HG03354 (cell line): ENCODE measurements around the gene C1QTNF2.
A peak's percentile ranks its signal among the peaks of the same experiment; 100 is the strongest.
"Not testable (repeated sequence)": the region's sequence is repeated elsewhere in the genome, so short reads cannot be mapped to it uniquely, and the experiment has no call there.

Source experiments
- ATAC-seq: cut with Tn5 transposase; IDR thresholded peaks from one replicate; pipeline ENCODE4 v1.9.1; 2021; ENCODE audit warnings: mild to moderate bottlenecking; ENCODE audit not compliant: unreplicated experiment, poor library complexity, severe bottlenecking

The C1QTNF2 gene

DNA sequence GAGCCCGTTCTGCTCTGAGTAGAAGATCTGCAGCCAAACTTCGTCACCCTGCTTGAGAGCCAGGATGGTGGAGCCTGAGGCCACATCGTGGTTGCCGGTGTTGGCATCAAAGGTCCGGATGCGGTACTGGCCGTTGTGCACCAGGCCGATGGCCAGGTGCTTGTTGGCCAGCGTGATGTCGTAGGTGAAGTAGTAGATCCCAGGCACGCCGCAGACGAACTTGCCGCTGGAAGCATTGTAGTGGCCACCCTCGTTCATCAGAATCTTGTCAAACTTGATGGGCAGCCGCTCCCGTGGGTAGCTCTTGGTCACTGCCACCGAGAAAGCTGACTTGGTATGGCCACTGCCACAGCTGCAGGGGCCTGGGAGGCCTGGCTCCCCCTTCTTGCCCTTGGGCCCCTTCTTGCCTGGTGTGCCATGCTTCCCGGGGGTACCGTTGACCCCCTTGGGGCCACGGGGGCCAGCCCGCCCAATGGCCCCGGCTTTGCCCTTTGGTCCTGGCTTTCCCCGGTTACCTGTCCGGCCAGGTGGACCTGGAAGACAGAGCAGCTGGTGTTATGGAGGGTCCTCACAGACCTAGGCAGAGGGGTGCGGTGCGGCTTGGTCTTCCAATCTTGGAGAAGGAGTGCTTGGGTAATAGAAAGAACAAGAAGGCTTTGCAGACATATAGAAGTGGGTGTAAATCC, 21.0 kb downstream of the C1QTNF2 start:
- ATAC-seq, result no peak

DNA sequence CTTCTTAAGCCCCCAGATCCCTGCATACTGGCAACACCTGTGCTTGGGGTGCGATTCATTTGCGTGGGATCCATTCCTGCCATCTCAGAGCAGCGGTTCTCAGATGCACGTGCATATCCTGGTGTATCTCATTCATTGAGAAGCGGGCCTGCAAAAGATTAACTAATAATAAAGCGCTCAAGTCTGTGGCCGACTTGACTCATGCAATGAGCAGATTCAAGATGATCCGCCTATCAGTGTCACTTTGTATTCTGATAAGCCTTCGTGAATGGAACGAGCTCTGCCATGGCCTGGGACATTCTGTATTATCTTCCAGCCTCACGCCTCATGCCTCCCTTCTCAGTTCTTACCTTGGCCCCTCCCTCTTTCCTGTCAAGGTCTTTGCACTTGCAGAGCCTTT, 22.3 kb downstream of the C1QTNF2 start:
- ATAC-seq, result no peak

DNA sequence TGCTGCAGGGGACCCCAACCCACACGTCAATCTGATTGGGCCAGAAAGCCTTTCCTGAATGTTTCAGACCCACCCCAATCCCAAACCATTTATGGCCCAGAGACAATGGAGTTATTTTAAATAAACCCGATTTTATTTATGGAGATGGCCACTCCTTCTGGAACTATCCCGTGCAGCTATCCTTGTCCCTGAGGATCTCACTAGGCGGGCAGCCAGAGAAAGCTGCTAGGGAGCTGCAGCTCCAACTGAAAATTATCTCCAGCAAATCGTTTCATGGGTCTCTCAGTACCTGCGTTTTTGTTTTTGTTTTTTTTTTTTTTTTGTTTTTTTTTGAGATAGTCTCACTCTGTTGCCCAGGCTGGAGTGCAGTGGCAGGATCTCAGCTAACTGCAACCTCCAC, 23.0 kb downstream of the C1QTNF2 start:
- ATAC-seq, result no peak

DNA sequence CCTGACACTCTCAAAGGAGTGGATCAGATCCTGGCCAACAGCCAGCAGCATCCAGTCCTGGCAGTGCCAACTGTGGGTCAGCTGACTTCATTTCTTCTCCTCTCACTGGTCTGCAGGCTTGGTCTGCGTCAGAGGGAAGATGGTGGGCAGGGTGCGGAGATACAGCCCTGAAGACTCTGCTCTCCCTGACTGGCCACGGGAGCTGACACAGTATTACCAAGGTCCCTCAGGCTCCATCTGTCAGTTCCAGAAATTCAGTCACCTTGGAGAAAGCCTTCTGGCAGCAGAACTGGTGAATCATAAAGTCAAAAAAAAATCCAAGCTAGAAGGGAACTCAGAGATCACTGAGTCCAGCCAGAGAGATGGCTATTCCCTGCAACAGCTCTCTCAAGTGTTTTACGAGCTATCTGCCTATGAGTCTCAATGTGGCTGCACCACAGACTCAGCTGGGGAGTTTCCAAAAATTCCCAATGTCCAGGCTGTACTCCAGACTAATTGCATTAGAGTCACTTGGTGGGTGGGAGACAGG, 27.9 kb downstream of the C1QTNF2 start:
- no peak for ATAC-seq

DNA sequence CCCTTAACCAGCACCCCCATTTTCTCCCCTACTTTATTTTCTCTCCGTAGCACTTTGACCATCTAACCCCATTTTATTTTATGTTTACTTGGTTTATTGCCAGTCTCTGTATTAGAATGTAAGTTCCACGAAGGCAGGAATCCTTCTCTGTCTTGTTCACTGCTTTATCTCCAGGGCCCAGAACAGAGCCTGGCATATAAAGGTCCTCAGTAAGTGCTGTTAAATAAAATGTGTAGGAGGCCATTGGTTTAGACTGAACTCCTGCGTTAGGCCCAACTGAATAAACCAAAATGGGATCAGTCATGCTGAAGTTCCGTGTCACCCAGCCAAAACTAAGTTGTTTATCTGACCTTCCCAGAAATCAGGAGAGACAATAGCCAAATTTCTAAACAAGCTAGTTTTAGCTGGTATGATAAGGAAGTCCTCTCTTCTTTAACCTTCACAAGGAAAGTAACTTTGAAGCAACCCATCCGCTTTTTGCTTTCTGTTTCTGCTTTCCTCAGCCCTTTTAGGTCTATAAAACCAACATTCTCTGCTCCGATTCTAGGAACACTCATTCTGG, 29.0 kb downstream of the C1QTNF2 start:
- no peak for ATAC-seq

DNA sequence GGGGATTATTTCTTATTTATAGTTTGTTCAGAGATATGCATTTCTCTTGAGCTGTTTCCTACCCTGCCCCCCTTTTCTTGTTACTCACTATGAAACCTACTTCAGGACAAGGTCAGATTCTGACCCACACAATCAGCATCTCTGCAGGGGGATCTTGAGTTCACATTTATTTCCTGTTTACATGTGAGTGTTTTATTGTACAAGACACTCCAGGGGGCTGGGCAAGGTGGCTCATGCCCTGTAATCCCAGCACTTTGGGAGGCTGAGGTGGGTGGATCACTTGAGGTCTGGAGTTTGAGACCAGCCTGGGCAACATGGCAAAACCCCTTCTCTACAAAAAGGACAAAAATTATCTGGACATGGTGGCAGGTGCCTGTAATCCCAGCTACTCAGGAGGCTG, 29.9 kb downstream of the C1QTNF2 start:
- not testable (repeated sequence) for ATAC-seq

DNA sequence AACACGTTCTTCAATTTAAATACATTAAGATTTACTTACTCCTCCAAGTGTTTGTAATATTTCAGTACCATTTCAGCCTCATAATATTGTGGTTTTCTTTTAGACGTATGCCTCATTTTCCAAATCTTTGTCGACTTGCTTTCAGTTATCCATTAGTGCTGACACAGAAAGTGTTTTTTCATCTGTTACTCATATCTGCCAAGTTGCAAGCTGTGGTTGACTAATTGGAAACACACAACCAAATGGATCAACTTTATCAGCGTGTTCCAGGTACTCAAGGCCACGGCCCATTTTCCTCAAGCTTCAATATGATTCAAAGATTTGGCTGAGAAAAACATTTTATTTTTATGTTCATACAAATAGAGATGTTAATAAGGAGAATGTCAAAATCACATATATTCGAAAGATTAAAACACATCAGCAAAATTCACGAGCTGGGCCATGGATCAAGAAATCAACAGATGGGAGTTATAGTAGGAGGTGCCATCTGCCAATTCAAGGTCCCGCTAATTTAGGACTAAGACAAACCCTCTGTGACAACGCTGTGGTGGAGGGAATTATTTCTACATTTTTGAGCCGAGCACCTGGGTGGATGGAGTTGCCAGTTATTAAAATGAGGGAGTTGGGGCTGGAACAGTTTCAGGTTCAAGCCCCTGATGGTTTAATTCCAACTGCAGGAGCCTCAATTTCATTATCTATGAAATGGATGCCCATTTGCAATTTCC, 30.9 kb downstream of the C1QTNF2 start:
- ATAC-seq, result no peak

DNA sequence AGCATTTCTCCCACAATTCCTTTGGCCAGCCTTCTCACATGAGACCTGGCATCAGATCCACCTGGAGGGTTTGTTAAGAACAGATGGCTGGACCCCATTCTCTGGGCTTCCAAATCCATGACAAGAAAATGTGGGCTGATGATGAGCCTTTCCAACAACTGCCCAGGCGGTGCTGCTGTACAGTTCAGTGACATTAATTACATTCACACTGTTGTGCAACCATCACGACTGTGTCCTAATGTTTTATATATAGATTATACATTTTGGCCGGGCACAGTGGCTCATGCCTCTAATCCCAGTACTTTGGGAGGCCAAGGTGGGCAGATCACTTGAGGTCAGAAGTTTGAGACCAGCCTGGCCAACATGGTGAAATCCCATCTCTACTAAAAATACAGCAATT, 35.7 kb downstream of the C1QTNF2 start:
- not testable (repeated sequence) for ATAC-seq

DNA sequence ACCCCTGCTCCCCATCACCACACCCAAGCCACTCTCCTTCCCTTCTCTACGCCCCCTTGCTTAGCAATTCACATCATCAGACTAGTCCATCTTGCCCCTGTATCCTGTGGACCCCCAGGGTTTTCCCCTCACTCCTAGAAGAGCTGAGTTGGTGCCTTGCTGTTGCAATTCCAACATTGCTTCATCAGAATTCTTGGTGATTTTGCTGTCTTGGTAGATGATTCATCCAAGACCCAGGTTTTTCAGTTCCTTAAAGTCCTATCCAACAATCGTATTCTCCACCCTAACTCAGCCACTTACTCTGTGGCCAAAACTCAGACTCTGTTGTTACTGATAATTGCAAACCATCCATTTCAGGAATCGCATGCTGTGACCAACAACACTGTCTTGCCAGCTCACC, 36.7 kb downstream of the C1QTNF2 start:
- no peak for ATAC-seq

DNA sequence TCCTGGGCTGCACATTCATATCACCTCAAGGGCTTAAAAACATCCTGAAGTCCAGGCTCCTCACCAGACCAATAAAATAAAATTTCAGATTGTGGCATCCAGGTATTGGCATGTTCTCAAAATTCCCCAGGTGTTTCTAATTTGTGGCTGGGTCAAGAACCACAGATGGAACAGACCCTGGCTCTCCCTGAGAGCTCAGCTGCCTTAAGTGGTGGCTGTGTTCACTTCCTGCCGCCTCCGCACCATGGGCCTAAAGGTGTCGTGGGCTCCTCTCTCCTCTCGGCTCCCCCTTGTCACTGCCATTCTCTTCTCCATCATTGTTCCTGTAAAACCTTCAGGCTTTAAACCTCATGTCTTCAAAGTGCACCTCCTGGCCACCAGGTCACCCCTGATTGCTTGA, 40.2 kb downstream of the C1QTNF2 start:
- ATAC-seq, result no peak

DNA sequence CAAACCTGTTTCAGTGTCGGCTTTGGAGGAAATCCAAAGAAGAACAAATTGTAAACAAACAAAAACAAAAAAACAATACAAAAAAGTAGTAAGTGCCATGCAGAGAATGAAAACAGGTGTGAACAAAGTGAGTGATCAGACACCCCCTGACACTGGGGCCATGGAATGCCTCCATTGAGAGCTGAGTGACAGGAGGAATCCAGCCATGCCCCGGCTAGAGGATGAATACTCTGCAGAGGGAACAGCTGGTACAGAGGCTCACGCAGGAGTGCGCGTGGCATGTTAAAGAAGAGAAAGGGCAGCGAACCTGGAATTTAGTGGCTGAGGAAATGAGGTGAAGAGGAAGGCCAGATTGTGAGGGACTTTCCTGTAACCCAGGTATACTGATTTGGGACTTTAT, 42.6 kb downstream of the C1QTNF2 start:
- ATAC-seq, result no peak

DNA sequence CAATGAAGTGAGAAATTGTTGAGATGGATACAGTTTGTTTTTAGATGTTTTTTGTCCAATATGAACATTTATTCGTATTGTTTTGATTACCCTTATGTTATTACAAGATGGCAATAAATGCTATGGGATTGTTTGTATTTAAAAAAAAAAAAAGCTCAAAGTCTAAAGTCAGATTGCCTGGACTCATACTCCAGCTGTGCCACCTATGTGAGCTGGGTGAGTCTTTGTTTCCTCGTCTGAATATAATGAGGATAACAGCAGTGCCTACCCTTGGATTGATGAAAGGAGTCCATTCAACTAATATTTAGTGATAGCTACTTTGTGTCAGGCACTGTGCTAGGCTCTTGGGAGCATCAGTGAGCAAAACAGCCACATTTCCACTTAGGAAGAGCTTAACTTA, 43.4 kb downstream of the C1QTNF2 start:
- no peak for ATAC-seq

DNA sequence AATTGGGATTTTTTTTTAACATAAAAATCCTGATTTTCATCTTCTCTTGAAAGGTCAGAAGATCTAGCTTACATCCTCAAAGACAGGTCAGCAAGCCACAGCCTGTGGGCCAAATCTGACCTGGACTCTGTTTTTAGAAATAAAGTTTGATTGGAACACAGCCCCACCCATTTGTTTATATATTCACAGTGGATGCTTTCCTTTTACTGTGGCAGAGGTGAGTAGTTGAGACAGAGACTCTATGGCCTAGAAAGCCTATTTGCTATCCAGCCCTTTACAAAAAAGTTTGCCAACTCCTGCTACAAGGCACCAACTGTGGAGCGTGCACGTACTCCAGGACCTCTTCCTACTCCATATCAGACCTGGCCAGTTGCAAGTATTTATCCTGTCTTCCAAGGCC, 44.7 kb downstream of the C1QTNF2 start:
- ATAC-seq, result no peak

DNA sequence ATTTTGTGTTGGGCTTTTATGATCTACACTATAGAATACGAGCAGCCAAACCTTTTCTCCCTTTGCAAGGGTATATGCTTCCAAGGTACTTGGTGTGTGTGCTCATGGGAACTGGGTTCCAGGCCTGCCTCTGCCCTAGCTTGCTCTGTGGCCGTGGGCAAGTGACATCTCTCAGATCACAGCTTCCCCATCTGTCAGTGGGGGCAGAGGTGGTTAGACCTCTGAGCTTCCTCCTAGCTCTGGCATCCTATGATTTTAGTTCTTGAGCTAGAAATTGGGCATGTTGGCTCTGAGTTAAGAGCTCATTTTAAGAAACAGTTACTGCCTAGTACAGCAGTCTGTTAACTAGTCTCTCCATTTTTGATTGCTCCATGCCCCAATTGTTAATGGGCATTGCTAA, 45.5 kb downstream of the C1QTNF2 start:
- ATAC-seq, result no peak

DNA sequence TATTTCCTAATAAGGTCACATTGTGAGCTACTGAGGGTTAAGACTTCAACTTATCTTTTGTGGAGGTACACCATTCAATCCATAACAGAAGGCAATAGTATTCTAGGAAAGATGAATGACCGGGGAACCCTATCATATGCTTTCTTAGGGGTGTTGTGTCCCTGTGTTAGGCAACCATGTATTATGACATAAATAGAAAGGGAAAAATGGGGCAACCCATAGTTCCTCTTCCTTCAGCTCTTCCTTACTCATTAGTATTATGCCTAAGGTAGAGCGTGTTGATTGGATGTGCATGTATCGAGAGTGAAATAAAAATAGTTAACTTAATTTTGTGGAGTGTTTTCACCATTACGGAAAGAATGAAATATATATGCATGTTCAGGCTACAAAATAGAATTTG, 52.0 kb downstream of the C1QTNF2 start:
- ATAC-seq, result no peak

DNA sequence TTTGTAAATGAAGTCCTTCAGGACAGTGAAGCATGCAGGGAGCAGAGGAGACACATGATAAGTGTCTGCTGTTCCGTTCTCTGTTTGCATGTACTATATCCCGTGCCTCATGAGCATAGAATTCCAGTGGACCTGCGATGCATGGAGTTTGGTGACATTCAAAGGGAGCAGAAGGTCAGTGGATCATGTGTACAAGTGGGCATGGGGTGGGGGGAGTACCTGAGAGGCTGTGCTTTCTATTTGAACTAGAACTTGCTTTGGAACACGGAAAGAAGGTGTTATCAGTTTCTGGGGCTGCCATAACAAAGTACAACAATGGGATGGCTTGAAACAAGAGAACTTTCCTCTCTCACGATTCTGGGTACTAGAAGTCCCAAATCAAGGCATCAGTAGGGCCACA, 53.0 kb downstream of the C1QTNF2 start:
- ATAC-seq, result no peak

DNA sequence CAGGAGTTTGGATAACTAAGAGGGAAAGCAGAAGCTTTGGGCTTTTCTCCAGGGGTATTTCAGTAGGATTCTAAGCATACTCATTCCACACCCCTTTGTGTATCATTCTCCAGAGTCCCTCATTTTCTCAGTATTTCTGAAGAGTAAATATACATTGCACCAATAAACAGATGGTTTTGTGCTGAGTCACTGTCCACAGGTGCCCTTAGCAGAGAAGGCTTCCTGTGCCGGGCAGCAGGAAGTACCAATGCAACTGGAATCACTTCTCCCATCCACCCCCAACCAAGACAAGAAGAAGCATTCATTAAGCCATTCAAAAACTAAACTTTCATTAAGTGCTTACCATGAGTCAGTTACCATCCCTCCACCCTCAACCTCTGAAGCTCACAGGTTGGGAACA, 54.5 kb downstream of the C1QTNF2 start:
- no peak for ATAC-seq

DNA sequence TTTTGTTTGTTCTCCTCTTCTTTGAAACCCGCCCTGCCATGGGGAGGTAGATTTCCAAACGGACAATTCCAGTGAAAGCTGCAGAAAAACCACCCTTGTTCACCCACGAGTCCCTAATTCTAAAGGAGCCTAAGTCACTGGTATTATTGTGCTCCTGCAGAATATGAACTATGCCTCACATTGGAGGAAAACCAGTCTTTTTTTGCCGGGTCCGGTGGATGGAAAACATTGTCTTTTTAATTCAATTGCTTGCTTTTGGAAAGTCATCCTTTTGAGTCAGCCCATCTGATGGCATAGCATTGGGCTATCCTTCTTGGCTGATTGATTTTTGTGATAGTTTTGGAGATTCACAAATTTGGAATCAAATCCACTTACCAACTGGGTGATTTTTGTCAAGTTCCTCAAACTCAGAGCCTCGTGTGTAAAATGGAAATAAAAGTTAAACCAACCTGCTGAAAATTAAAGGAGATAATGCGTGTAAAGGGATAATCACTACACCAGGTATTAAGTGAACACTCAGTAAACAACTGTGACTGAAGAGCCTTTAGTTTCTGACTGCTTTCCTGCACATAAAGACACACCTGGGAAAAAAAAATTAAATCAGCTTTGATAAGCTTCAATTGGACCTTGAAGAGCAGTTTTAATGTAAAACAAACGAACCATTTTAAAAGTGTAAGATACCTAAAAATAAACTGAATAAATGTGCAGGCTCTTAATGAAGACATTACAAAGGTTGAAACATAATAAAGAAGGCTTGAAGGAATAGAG, 57.3 kb downstream of the C1QTNF2 start:
- no peak for ATAC-seq

DNA sequence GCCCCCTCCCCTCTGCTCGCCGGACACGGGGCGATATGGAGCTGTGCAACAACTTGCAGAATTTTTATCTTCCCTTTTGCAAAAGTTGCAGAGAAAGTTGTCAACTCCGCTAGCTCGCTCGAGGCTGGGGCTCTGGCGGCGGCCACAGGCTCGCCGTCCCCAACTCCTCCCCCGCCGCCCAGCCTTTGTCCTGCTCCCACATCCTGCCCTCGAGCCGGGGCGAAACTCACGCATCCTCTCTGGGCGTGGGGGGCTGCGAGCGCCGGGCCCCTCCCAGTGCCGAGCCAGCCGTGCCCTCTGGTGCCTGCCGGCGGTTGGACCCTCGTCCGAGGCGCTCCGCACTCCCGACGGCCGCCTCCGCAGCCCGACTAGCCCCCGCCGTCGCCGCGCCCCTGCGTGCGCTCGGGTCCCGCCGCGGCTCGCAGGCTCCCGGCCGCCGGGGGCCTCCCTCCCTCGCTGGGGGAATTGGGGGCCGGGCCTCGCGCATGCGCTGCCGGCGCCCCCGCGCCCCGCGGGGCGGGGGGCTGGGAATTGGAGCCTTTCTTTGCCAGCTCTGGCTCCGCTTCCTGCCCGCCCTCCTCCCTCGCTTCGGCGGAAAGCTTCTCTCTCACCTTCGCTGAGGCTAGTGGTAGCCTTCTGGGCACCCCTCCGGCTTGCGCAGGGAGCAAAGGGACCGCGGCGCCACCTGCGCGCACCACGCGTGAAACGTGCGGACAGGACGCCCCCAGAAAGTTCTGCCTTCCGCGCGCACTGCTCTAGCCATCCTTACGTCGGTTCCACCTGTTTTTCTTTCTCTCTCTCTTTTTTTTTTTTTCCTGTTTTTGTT, 58.1 kb downstream of the C1QTNF2 start, which contains the start of gene CCNJL:
CCNJL (minus strand) TSS at position 431 of the 826 bp plus-strand sequence. CDS start 641 bp downstream, outside the sequence.
- peak; percentile 57 for ATAC-seq
